WI38 (cell line): ENCODE measurements around the gene HAPLN2.
A peak's percentile ranks its signal among the peaks of the same experiment; 100 is the strongest.
"Not testable (repeated sequence)": the region's sequence is repeated elsewhere in the genome, so short reads cannot be mapped to it uniquely, and the experiment has no call there.

Source experiments
- H3K4me3 ChIP-seq: 2 replicates; pipeline ENCODE4 v1.5.1; 2011; ENCODE audit warnings: low read depth, mild to moderate bottlenecking, control low read depth, low read length
- TF ChIP-seq, protein P1 (sequence below): IDR thresholded peaks from 2 replicates; pipeline ENCODE4 v1.5.1; 2012; ENCODE audit warnings: low read depth, mild to moderate bottlenecking, control low read depth, low read length

HAPLN2 gene

DNA sequence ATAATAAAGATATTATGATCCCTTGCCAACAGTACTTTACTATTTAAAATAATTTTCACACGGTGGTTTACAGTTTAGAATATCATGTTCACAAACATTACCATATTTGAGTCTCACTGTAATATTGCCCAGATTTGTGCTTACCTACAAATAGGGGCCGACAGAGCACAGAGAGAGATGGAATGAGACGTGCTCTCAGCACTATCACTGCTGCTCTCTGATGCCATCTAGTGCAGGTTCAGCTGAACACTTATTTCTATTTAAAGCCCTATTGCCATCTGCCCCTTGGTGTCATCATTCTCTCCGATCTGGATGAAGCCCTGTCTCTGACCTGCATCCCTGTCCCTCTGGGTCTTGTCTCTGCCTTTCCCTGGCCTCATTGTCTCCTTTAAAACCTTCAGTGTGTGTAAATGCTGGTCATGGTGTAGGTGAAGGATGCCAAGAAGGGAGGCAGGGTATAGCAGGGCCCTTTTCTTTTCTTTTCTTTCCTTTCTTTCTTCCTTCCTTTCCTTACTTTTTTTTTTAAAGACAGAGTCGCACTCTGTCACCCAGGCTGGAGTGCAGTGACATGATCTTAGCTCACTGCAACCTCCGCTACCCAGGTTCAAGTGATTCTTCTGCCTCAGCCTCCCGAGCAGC, 11.1 kb upstream of the HAPLN2 start:
- H3K4me3 ChIP-seq = no peak overlapping the region
- TF ChIP-seq, protein P1, sequence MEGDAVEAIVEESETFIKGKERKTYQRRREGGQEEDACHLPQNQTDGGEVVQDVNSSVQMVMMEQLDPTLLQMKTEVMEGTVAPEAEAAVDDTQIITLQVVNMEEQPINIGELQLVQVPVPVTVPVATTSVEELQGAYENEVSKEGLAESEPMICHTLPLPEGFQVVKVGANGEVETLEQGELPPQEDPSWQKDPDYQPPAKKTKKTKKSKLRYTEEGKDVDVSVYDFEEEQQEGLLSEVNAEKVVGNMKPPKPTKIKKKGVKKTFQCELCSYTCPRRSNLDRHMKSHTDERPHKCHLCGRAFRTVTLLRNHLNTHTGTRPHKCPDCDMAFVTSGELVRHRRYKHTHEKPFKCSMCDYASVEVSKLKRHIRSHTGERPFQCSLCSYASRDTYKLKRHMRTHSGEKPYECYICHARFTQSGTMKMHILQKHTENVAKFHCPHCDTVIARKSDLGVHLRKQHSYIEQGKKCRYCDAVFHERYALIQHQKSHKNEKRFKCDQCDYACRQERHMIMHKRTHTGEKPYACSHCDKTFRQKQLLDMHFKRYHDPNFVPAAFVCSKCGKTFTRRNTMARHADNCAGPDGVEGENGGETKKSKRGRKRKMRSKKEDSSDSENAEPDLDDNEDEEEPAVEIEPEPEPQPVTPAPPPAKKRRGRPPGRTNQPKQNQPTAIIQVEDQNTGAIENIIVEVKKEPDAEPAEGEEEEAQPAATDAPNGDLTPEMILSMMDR = peak; percentile 74

DNA sequence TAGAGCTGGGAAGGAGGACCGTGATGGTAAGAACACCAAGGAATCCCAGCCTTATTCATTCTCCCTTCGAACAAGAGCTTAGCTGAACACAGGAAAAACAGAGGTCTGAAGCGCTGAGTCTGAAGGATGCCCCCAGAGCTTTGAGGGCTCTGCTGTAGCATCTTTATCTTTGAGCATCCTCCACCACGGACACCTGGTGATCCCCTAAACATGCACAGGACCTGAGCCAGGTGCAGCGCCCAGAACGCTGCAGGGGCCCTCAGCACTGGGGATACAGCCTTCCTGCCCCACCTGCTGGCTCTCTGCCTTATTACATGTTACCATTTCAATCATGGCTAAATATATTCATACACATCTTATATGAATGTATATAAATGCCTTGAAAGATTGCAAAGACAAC, 10.2 kb upstream of the HAPLN2 start:
- no peak overlapping the region for H3K4me3 ChIP-seq
- TF ChIP-seq, protein P1 = peak; percentile 63; the same call in 1 of the 2 replicates

DNA sequence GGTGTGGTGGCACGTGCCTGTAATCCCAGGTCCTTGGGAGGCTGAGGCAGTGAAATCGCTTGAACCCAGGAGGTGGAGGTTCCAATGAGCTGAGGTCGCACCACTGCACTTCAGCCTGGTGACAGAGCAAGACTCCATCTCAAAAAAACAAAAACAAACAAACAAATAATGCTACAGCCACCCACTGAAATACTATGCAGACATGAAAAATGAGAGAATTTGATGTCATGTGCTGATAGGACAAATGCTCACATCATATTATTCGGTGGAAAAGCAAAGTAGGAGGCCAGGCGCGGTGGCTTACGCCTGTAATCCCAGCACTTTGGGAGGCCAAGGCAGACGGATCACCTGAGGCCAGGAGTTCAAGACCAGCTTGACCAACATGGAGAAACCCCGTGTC, 9.1 kb upstream of the HAPLN2 start:
- H3K4me3 ChIP-seq = not testable (repeated sequence)

DNA sequence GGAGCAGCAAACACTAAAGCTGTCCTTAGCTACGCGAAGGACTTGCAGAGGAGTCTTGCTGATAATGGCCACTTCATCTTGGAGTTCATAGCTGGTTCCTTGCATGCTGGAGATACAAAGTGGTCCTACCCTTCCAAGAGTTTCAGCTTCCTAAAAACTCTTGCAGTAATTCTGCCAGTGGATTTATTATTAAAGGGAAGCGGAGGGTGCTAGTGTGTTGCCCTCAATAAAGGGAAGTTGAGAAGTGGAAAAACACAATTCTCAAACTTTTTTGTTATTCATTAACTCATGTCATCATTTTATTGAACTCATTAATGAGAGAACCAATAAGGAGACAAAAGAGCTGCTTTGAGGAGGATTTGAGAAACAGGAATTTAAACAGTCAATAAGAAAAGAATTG, 6.5 kb upstream of the HAPLN2 start:
- H3K4me3 ChIP-seq = no peak overlapping the region
- TF ChIP-seq, protein P1 = no peak

DNA sequence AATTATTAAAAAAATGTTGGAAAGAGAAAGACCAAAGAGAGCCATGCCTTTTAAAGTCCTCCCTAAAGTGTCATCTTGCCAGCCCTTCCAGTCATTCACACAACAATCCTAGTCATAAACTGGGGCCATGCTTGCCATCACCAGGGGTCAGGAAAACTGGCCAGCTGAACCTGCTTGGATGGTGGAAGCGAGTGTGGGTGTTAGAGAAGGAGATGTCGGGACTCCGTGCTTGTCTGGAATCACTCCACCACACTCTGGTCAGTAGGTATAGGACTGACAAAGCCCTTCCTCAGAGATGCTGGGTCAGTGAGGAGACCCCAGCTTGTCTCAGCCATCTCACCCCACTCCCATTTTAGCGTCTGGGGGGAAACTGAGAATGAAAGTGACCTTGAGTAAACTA, 3.3 kb upstream of the HAPLN2 start:
- TF ChIP-seq, protein P1 = no peak
- no peak overlapping the region for H3K4me3 ChIP-seq

DNA sequence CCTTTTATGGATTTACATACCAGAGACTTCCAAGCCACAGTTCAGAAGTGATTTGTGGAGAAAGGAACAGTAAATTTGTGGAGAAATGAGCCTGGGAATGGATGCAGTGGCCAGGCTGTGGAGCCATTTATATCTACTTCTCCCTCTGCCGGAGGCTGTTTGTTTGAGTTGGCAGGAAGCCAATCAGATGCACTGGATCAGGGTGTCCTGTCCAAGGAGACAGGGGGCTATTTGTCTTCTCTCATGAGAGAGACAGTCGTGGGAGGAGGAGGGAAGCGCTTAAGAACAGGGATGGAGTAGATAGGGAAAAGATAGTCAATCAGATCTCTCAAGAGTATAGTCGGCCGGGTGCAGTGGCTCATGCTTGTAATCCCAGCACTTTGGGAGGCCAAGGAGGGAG, 2.8 kb upstream of the HAPLN2 start:
- no peak overlapping the region for H3K4me3 ChIP-seq
- TF ChIP-seq, protein P1 = no peak

DNA sequence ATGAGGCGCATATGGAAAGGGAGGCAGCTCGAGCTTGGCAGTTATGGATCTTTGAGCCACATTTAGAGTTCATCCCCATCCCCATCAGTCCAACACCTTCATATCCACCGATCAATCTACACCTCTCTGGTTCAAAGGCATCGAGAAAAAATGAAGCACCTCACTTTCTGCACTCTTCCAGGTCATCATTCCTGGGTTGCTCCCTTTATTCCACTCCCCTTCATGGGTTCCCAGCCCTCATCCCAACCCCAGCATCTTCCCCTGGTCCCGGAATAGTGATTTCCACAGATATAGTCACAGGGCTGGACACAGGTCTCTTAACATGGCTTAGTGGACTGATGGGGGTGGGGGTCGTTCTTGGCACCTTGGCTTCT, 354 bp downstream of the HAPLN2 start:
- TF ChIP-seq, protein P1 = no peak
- no peak overlapping the region for H3K4me3 ChIP-seq
